Right lobe of liver (tissue), 6 donors: ENCODE results near the gene PRR13. TPM values are rescaled to one million over a fixed set of nuclear protein-coding genes. Genes with fewer than 3 reads are reported as not detected.

ENCODE experiments used
- ATAC-seq, 4 donors: fragments of 200-7000 bp; cut with Tn5 transposase; one replicate each; pipeline ENCODE4 v1.9.1; 2020; ENCODE audit warnings: mild to moderate bottlenecking in 4 of 4, moderate library complexity in 4 of 4
- DNase-seq, 3 donors: peaks; one replicate each; pipeline ENCODE4 v3.0.0-alpha.2; 2020
- H3K27ac ChIP-seq, 3 donors: fragments of 200-600 bp; one replicate each; pipeline ENCODE4 v1.8.0; 2022
- H3K27me3 ChIP-seq, 2 donors: fragments of 200-600 bp; one replicate each; pipeline ENCODE4 v1.8.0; 2022
- H3K36me3 ChIP-seq, 4 donors: fragments of 200-600 bp; sonication (generic) in 1 of 4; one replicate each; pipeline versions ENCODE4 v1.5.1 to v1.8.0; 2017 to 2022; ENCODE audit warnings: control low read depth in 1 of 4
- H3K4me1 ChIP-seq, 4 donors: fragments of 200-600 bp; sonication (generic) in 1 of 4; one replicate each; pipeline versions ENCODE4 v1.5.1 to v1.8.0; 2017 to 2022; ENCODE audit warnings: control low read depth in 1 of 4
- H3K4me3 ChIP-seq, 3 donors: fragments of 200-600 bp; one replicate each; pipeline ENCODE4 v1.8.0; 2022
- H3K9me3 ChIP-seq, 4 donors: fragments of 200-600 bp; sonication (generic) in 1 of 4; one replicate each; pipeline versions ENCODE4 v1.5.1 to v1.8.0; 2017 to 2022; ENCODE audit warnings: control low read depth in 1 of 4
- POLR2A ChIP-seq: fragments of 450-650 bp; IDR thresholded peaks from one replicate; pipeline ENCODE4 v1.6.1; 2017; ENCODE audit warnings: antibody characterized with exemption, mild to moderate bottlenecking
- WGBS: methylation state at CpG from one replicate; pipeline ENCODE4 v1.1.6; 2018; ENCODE audit warnings: low coverage, low lambda C conversion rate; ENCODE audit not compliant: insufficient coverage; ENCODE audit errors: missing lambda C conversion rate; 5-methylcytosine and 5-hydroxymethylcytosine counted together
- intact Hi-C, 2 donors: fragments of 100-400 bp; cut with DNase I; formaldehyde crosslinking; loops; one replicate each; pipeline versions ENCODE4 v1.11.2 to v1.14.1; 2022
- total RNA-seq, 6 experiments: library from RNA; depleted of rRNA in 2 of 6; stranded (reverse); fragments of >200 nt in 2 of 6; fragmentation: NEBNext Ultra II Directional in 3 of 6; extraction: Animal tissue kit (Norgen Biotek cat#: 25700) in 3 of 6; gene quantifications; one replicate each; pipeline versions ENCODE4 v1.1.0 to v1.2.4, GENCODE V29; 2016 to 2023
- TF ChIP-seq, protein P1 (sequence below), 4 donors: fragments of 200-600 bp in 3 of 4; fragments of 450-650 bp in 1 of 4; IDR thresholded peaks; one replicate each; pipeline versions ENCODE4 v1.5.1 to v1.8.0; 2016 to 2022; ENCODE audit warnings: antibody characterized with exemption in 4 of 4, mild to moderate bottlenecking in 2 of 4
- donor health status: DM: no; HTN: yes; CAD: no.
- donor health status: DM: no; HTN: no; CAD: no.
- donor health status: DM: no; HTN: no; CAD: no.
- donor health status: DM: no; HTN: yes; CAD: no.
- donor health status: DM: no; HTN: yes; CAD: no.

Gene PRR13
- total RNA-seq, 6 experiments from 2014 or later = 35.9 to 91.2 (median 61.0) TPM

DNA sequence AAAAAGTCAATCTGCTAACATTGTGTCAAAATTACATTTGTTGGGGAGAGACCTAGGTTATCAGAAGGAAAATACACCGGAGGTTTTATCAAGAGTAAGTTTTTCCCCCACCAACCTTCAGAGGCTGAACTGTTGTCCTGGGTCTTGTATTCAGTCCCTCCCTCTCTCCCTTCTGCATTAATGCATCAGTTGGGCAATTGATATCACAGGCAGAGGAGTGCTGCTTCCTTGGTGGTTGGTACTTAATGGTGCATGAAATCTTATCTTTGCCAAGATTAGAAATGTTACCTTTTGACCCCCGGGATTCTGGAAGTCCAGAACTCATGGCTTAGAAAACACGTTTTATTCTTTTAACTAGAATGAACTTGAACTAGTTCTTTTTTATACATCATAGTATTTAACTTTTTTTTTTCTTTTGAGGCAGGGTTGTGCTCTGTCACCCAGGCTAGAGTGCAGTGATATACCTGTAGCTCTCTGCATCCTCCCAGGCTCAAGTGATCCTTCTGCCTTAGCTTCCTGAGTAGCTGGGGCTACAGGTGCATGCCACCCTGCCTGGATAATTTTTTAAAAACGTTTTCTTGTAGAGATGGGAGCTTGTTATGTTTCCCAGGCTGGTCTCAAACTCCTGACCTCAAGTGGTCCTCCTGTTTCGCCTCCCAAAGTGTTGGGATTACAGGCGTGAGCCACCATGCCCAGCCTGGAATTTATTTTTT, 15.3 kb downstream of the PRR13 start:
- 56% methylated on average over 6 of the region's 6 CpGs for WGBS
- H3K27ac ChIP-seq = no peak overlapping the region
- no peak for ATAC-seq
- intact Hi-C loops = no loop called here
- H3K36me3 ChIP-seq = peaks cover 40 to 75% (median 61%) of the 10 kb centered on the region in 4 donors
- peaks cover 0 to 16% (median 4%) of the 10 kb centered on the region in 4 donors for H3K4me1 ChIP-seq
- no peak overlapping the region for H3K4me3 ChIP-seq
- no peak for TF ChIP-seq POLR2A
- TF ChIP-seq, protein P1, sequence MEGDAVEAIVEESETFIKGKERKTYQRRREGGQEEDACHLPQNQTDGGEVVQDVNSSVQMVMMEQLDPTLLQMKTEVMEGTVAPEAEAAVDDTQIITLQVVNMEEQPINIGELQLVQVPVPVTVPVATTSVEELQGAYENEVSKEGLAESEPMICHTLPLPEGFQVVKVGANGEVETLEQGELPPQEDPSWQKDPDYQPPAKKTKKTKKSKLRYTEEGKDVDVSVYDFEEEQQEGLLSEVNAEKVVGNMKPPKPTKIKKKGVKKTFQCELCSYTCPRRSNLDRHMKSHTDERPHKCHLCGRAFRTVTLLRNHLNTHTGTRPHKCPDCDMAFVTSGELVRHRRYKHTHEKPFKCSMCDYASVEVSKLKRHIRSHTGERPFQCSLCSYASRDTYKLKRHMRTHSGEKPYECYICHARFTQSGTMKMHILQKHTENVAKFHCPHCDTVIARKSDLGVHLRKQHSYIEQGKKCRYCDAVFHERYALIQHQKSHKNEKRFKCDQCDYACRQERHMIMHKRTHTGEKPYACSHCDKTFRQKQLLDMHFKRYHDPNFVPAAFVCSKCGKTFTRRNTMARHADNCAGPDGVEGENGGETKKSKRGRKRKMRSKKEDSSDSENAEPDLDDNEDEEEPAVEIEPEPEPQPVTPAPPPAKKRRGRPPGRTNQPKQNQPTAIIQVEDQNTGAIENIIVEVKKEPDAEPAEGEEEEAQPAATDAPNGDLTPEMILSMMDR (IDR thresholded peaks at IDR 0.05) = no peak
- no peaks in the 10 kb centered on the region for H3K27me3 ChIP-seq
- no peaks in the 10 kb centered on the region for H3K9me3 ChIP-seq
- no peak for DNase-seq

DNA sequence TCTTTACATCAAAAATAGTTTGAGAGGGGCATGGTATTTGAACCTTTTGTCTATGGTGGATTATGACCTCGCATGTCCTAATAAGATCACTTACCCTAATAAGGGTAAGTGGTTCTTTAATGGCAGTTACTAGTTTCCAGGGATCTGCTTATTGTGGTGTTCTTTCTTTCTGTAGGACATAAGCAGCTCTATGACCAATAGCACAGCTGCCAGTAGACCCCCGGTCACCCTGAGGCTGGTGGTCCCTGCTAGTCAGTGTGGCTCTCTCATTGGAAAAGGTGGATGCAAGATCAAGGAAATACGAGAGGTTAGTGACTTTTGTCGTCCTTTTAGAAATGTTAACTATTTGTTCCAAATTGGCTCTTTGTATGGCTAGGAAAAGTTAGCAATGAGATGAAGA, 17.6 kb downstream of the PRR13 start:
- no peaks in the 10 kb centered on the region for H3K27me3 ChIP-seq
- H3K36me3 ChIP-seq = peaks cover 56 to 98% (median 81%) of the 10 kb centered on the region in 4 donors
- no peak overlapping the region for H3K27ac ChIP-seq
- H3K9me3 ChIP-seq = no peaks in the 10 kb centered on the region
- no peak overlapping the region for H3K4me3 ChIP-seq
- no peak for ATAC-seq
- TF ChIP-seq, protein P1 (IDR thresholded peaks at IDR 0.05) = no peak
- intact Hi-C loops = no loop called here
- 59% methylated on average over 4 of the region's 4 CpGs for WGBS
- DNase-seq = no peak
- peaks cover 0 to 20% (median 6%) of the 10 kb centered on the region in 4 donors for H3K4me1 ChIP-seq

DNA sequence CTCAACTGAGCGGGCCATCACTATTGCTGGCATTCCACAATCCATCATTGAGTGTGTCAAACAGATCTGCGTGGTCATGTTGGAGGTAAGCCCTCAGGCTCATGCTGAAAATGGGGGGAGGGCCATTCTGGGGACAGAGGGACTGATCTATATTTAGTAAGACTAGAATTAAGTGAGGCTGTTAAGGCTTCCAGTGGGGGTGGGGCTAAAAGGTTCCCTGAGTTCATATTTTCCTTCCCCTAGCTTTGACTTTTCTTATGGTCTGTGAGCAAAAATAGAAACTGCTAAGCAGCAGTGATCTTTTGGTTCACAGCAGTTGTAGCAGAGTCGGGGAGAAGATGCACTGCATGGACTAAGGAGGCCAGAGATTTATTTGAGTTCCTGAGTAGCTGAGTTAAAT, 19.5 kb downstream of the PRR13 start:
- no peaks in the 10 kb centered on the region for H3K9me3 ChIP-seq
- ATAC-seq (no peak), DNase-seq (no peak)
- WGBS = 83% methylated on average over 3 of the region's 3 CpGs
- TF ChIP-seq POLR2A = no peak
- TF ChIP-seq, protein P1 (IDR thresholded peaks at IDR 0.05) = no peak
- H3K4me1 ChIP-seq = peaks cover 0 to 28% (median 4%) of the 10 kb centered on the region in 4 donors
- intact Hi-C loops = no loop called here
- no peak overlapping the region for H3K4me3 ChIP-seq
- peaks cover 65 to 100% (median 83%) of the 10 kb centered on the region in 4 donors for H3K36me3 ChIP-seq
- no peak overlapping the region for H3K27ac ChIP-seq
- H3K27me3 ChIP-seq = no peaks in the 10 kb centered on the region

DNA sequence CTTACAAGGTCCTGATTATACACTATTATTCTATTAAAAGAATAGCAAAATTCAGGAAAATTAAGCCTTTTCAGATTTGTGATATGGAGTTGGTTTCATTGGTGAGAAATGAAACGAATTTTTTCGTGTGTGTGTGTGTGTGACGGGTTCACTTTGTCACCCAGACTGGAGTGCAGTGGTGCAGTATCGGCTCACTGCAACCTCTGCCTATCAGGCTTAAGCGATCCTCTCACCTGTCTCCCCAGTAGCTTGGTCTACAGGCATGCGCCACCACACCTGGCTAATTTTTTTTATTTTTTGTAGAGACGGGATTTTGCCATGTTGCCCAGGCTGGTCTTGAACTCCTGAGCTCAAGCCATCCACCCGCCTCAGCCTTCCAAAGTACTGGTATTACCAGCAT, 20.1 kb downstream of the PRR13 start:
- H3K36me3 ChIP-seq = peaks cover 66 to 100% (median 83%) of the 10 kb centered on the region in 4 donors
- H3K27ac ChIP-seq = no peak overlapping the region
- WGBS = 84% methylated on average over 8 of the region's 8 CpGs
- DNase-seq (no peak), ATAC-seq (no peak)
- intact Hi-C loops = no loop called here
- peaks cover 0 to 28% (median 4%) of the 10 kb centered on the region in 4 donors for H3K4me1 ChIP-seq
- TF ChIP-seq POLR2A = no peak
- TF ChIP-seq, protein P1 (IDR thresholded peaks at IDR 0.05) = no peak
- no peaks in the 10 kb centered on the region for H3K27me3 ChIP-seq
- H3K9me3 ChIP-seq = no peaks in the 10 kb centered on the region
- no peak overlapping the region for H3K4me3 ChIP-seq
